K562 (cell line): ENCODE results near the gene KIF26A.

Experiments
- CBX5 ChIP-seq: IDR thresholded peaks from 2 replicates; pipeline ENCODE4 v1.6.1; 2014; ENCODE audit warnings: low read depth, borderline replicate concordance
- ELF1 ChIP-seq: fragments of 200-800 bp; sonication (Bioruptor generic); IDR thresholded peaks from 2 replicates; pipeline ENCODE4 v1.6.1; 2016; ENCODE audit warnings: missing genetic modification characterization, missing compliant biosample characterization
- ZNF311 ChIP-seq: fragments of 250-450 bp; sonication (Bioruptor Pico); IDR thresholded peaks from 2 replicates; pipeline ENCODE4 v1.4.0; 2020; ENCODE audit warnings: mild to moderate bottlenecking, moderate library complexity

DNA sequence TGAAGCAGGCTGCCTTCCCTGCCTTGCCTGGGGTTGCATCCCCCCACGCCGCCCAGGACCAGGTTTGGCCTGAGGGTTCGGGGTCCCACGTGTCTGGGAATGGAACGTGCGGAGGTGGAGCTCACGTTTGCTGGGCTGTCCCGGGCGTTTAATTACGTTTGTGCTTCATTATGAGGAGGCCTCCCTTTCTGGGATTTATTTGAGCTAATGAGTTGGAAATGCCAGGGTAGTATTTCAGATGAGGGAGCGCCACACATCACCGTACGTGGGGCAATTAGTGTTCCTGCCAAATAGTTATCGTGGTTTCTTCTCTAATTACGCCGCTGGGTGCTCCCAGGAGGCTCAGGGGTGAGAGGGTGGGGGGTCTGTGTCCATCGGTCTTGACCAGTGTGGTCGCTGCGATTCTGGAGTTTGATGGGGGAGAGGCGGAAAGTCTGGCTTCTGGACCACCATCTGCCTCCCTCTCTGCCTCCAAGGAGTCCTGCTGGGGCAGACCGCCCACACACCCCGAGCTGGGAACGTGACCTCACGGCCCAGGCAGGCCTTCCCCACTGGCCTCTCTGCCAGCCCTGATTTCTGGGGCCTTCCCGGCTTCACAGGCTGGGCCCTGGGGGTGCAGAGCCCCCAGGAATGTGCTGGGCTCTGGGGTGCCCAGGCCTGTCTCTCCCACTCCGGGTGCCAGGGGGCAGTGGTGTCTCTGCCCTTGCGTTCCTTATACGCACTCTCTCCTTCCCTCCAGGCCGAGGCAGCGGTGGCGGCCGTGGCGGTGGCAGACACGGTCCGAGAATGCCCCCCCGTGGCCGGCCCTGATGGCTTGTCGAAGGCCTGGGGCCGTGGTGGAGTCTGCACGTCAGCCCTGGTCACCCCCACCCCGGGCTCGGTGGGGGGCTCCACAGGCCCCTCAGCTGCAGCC lies 18.9 kb downstream of the KIF26A start:
- TF ChIP-seq CBX5 (no peak), ZNF311 (CRISPR knock-in tag) (no peak), ELF1 (no peak)
